Measurements from ENCODE around the gene FAM83C. TPM values are rescaled to one million over a fixed set of nuclear protein-coding genes. Genes with fewer than 3 reads are reported as not detected.

Gene FAM83C
- total RNA-seq, 1 experiment from 2014 or later = not detected

DNA sequence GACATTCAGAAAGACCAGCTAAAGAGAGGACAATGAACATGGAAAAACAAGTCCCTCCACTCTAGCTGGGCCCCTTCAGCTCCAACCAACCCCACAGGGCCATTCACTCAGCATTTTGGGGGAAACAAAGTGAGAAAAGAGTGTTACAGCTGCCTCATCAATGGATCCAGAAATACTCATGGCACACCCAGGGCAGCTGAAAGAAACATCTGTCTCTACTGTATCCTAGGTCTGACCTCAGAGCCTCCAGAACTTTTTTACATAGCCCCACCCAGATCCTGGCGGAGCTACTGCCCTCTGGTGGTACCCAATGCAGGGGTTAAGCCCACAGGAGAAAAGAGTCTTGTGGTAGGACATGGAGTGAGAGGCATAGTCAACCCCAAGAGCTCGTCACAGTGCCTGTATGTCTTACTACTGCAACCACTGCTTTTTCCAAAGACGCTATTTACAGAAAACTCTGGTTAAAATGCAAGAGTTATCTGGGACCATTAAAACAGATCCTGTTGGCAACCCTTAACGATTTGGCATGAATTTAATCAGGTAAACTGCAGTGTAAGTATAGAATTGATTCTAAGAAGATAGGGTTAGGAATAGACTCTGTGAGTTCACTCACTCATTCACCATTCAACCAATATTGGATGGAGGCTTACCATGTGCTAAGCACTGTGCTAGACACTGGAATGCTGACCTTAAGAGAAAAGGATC, 37.4 kb upstream of the FAM83C start:
- DNase-seq (peak; percentile 83), ATAC-seq (peak; percentile 85)
- TF ChIP-seq EZH2 (IDR thresholded peaks at IDR 0.05; ENCODE audit: low read length, unreplicated experiment) (no peak), EZH2phosphoT487 (IDR thresholded peaks at IDR 0.05; ENCODE audit: borderline replicate concordance, low read length) (no peak)
- TF ChIP-seq, protein P1, sequence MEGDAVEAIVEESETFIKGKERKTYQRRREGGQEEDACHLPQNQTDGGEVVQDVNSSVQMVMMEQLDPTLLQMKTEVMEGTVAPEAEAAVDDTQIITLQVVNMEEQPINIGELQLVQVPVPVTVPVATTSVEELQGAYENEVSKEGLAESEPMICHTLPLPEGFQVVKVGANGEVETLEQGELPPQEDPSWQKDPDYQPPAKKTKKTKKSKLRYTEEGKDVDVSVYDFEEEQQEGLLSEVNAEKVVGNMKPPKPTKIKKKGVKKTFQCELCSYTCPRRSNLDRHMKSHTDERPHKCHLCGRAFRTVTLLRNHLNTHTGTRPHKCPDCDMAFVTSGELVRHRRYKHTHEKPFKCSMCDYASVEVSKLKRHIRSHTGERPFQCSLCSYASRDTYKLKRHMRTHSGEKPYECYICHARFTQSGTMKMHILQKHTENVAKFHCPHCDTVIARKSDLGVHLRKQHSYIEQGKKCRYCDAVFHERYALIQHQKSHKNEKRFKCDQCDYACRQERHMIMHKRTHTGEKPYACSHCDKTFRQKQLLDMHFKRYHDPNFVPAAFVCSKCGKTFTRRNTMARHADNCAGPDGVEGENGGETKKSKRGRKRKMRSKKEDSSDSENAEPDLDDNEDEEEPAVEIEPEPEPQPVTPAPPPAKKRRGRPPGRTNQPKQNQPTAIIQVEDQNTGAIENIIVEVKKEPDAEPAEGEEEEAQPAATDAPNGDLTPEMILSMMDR (conservative IDR thresholded peaks at IDR 0.05; ENCODE audit: low read depth, low read length) = peak; percentile 91
- no peak overlapping the region for H3K4me2 ChIP-seq (ENCODE audit: low read length)
- ChIA-PET POLR2A (ENCODE audit: unreplicated experiment) (no interaction called here), CTCF (interaction anchor here (0.6 to 1.3 kb wide), 9 partner anchors 11 to 234 kb away, joined by 3 to 5 read pairs (median 3); no protein-coding TSS in a partner anchor)
- no peaks in the 10 kb centered on the region for H3K9me2 ChIP-seq (replicated peaks; ENCODE audit: low read length)
- H2AFZ ChIP-seq (ENCODE audit: low read length) = no peak overlapping the region
- H3K9me3 ChIP-seq (ENCODE audit: low read length) = no peaks in the 10 kb centered on the region
- no peaks in the 10 kb centered on the region for H3K79me2 ChIP-seq (ENCODE audit: low read length)
- no peaks in the 10 kb centered on the region for H3K27me3 ChIP-seq (ENCODE audit: low read length)
- intact Hi-C loops (cut with micrococcal nuclease) = loop anchor here (1.0 kb wide), 1 partner anchor 26 kb away; no protein-coding TSS in a partner anchor
- no peak overlapping the region for H3K4me3 ChIP-seq (ENCODE audit: low read length)
- H3K4me1 ChIP-seq (ENCODE audit: insufficient read depth, low read length) = peaks cover 26% of the 10 kb centered on the region
- H3F3A ChIP-seq (ENCODE audit: low read length, unreplicated experiment) = no peaks in the 10 kb centered on the region
- no peaks in the 10 kb centered on the region for H3K36me3 ChIP-seq (ENCODE audit: low read depth, low read length)
- peak overlapping the region; percentile 19 for H3K27ac ChIP-seq (ENCODE audit: low read length)
- no peak overlapping the region; the same call in 1 of the 2 replicates for H3K9ac ChIP-seq (ENCODE audit: low read length)
- H4K20me1 ChIP-seq (ENCODE audit: low read length) = no peaks in the 10 kb centered on the region
- no TSS peak for BruUV-seq (replicated peaks)

GRCh38 chr20:35328689-35329088, 36.5 kb upstream of the FAM83C start:
- POLR2A ChIA-PET (ENCODE audit: unreplicated experiment) = no interaction called here
- H3K27ac ChIP-seq (ENCODE audit: low read length) = 0 out of 2 replicates have a peak overlapping the region, but pooled peaks have one; percentile 19
- H3K27me3 ChIP-seq (ENCODE audit: low read length) = no peaks in the 10 kb centered on the region
- H3K9me3 ChIP-seq (ENCODE audit: low read length) = no peaks in the 10 kb centered on the region
- no peaks in the 10 kb centered on the region for H3K9me2 ChIP-seq (replicated peaks; ENCODE audit: low read length)
- intact Hi-C loops (cut with micrococcal nuclease) = loop anchor here (1.0 kb wide), 1 partner anchor 25 kb away; no protein-coding TSS in a partner anchor
- no peaks in the 10 kb centered on the region for H3F3A ChIP-seq (ENCODE audit: low read length, unreplicated experiment)
- TF ChIP-seq, protein P1 (conservative IDR thresholded peaks at IDR 0.05; ENCODE audit: low read depth, low read length) = no peak
- TF ChIP-seq EZH2 (IDR thresholded peaks at IDR 0.05; ENCODE audit: low read length, unreplicated experiment) = no peak
- no peak for TF ChIP-seq EZH2phosphoT487 (IDR thresholded peaks at IDR 0.05; ENCODE audit: borderline replicate concordance, low read length)
- no peaks in the 10 kb centered on the region for H4K20me1 ChIP-seq (ENCODE audit: low read length)
- BruUV-seq (replicated peaks) = no TSS peak
- peaks cover 26% of the 10 kb centered on the region for H3K4me1 ChIP-seq (ENCODE audit: insufficient read depth, low read length)
- no peaks in the 10 kb centered on the region for H3K79me2 ChIP-seq (ENCODE audit: low read length)
- H2AFZ ChIP-seq (ENCODE audit: low read length) = no peak overlapping the region
- no peak for ATAC-seq
- no peaks in the 10 kb centered on the region for H3K36me3 ChIP-seq (ENCODE audit: low read depth, low read length)
- DNase-seq = no peak
- CTCF ChIA-PET = interaction anchor here (0.8 to 1.3 kb wide), 4 partner anchors 10 to 27 kb away, joined by 3 to 4 read pairs (median 4); no protein-coding TSS in a partner anchor
- no peak overlapping the region for H3K4me2 ChIP-seq (ENCODE audit: low read length)
- H3K9ac ChIP-seq (ENCODE audit: low read length) = no peak overlapping the region
- no peak overlapping the region for H3K4me3 ChIP-seq (ENCODE audit: low read length)

DNA sequence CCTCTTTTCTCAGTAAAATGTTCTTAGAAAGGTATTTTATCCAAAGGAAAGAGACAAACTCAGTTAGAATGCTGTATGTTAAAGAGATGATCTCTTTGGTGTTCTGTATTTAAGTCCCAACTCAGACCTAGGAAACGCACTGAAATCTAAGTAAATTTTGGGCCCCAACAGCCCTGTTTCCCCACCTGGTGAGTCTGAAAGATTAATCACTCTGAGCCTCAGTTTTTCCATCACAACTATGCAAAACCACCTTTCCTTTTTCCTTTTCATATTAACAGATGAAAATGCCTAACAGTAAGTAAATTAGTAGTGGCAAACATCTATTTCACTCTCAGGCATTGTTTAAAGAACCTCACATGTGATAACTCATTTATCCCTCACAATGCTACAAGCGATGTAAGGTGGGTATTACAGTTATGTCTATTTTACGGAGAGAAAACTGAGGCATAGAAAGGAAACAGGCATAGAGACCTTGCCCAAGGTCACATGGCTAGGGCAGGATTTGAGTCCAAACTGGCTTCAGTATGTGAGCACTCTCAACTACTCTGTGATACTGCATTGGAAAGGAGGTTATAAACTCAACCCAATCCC, 36.0 kb upstream of the FAM83C start:
- H2AFZ ChIP-seq (ENCODE audit: low read length) = no peak overlapping the region

More for the DNA sequence above, 36.0 kb upstream of the FAM83C start:
- intact Hi-C loops (cut with micrococcal nuclease) = no loop called here
- H3K4me2 ChIP-seq (ENCODE audit: low read length) = no peak overlapping the region
- ATAC-seq = no peak
- no peaks in the 10 kb centered on the region for H3K9me3 ChIP-seq (ENCODE audit: low read length)
- no peaks in the 10 kb centered on the region for H3K9me2 ChIP-seq (replicated peaks; ENCODE audit: low read length)
- ChIA-PET CTCF (no interaction called here), POLR2A (ENCODE audit: unreplicated experiment) (no interaction called here)
- H3K36me3 ChIP-seq (ENCODE audit: low read depth, low read length) = no peaks in the 10 kb centered on the region
- H3K9ac ChIP-seq (ENCODE audit: low read length) = no peak overlapping the region
- no peak overlapping the region for H3K4me3 ChIP-seq (ENCODE audit: low read length)
- H3K4me1 ChIP-seq (ENCODE audit: insufficient read depth, low read length) = peaks cover 26% of the 10 kb centered on the region
- H3K27ac ChIP-seq (ENCODE audit: low read length) = no peak overlapping the region
- no peak for DNase-seq
- no peaks in the 10 kb centered on the region for H3K79me2 ChIP-seq (ENCODE audit: low read length)
- H4K20me1 ChIP-seq (ENCODE audit: low read length) = no peaks in the 10 kb centered on the region
- no peak for TF ChIP-seq EZH2 (IDR thresholded peaks at IDR 0.05; ENCODE audit: low read length, unreplicated experiment)
- TF ChIP-seq, protein P1 (conservative IDR thresholded peaks at IDR 0.05; ENCODE audit: low read depth, low read length) = no peak
- no peak for TF ChIP-seq EZH2phosphoT487 (IDR thresholded peaks at IDR 0.05; ENCODE audit: borderline replicate concordance, low read length)
- H3K27me3 ChIP-seq (ENCODE audit: low read length) = no peaks in the 10 kb centered on the region
- BruUV-seq (replicated peaks) = no TSS peak
- no peaks in the 10 kb centered on the region for H3F3A ChIP-seq (ENCODE audit: low read length, unreplicated experiment)
